Gastrocnemius medialis (tissue), 4 donors: ENCODE results near the gene PRDX3. TPM values are rescaled to one million over a fixed set of nuclear protein-coding genes. Genes with fewer than 3 reads are reported as not detected.
"Not testable (repeated sequence)": the region's sequence is repeated elsewhere in the genome, so short reads cannot be mapped to it uniquely, and the experiment has no call there.

Experiments used
- ATAC-seq, 2 donors: fragments of 150-250 bp; one replicate each; pipeline ENCODE4 v1.9.1; 2016
- DNase-seq, 2 donors: peaks; one replicate each; pipeline ENCODE4 v3.0.0-alpha.2; 2019
- H3K27ac ChIP-seq, 4 donors: fragments of 200-600 bp; sonication (generic); 1 replicate in 1 of 4; 2 replicates in 3 of 4; pipeline ENCODE4 v1.5.1; 2016 to 2018; ENCODE audit warnings: mild to moderate bottlenecking in 2 of 4, moderate library complexity in 1 of 4
- H3K27me3 ChIP-seq, 3 donors: fragments of 200-600 bp; sonication (generic) in 2 of 3; 1 replicate in 1 of 3; 2 replicates in 2 of 3; pipeline versions ENCODE4 v1.5.1 to v1.6.0; 2016 to 2019; ENCODE audit warnings: mild to moderate bottlenecking in 1 of 3, moderate library complexity in 1 of 3
- H3K36me3 ChIP-seq, 2 donors: fragments of 200-600 bp; sonication (generic) in 1 of 2; one replicate each; pipeline ENCODE4 v1.5.1; 2017 to 2018
- H3K4me1 ChIP-seq, 2 donors: fragments of 200-600 bp; sonication (generic) in 1 of 2; one replicate each; pipeline ENCODE4 v1.5.1; 2016 to 2017; ENCODE audit warnings: mild to moderate bottlenecking in 2 of 2
- H3K4me3 ChIP-seq, 4 donors: fragments of 200-600 bp; sonication (generic) in 3 of 4; 1 replicate in 1 of 4; 2 replicates in 3 of 4; pipeline ENCODE4 v1.5.1; 2016 to 2019; ENCODE audit warnings: mild to moderate bottlenecking in 2 of 4
- H3K9me3 ChIP-seq, 3 donors: fragments of 200-600 bp; sonication (generic) in 2 of 3; 1 replicate in 1 of 3; 2 replicates in 2 of 3; pipeline ENCODE4 v1.5.1; 2016 to 2019
- CTCF ChIP-seq, 5 experiments: fragments of 450-650 bp in 3 of 5; fragments of 200-600 bp in 2 of 5; sonication (generic) in 2 of 5; IDR thresholded peaks in 4 of 5; conservative IDR thresholded peaks in 1 of 5; 1 replicate in 4 of 5; 2 replicates in 1 of 5; pipeline ENCODE4 v1.5.1; 2016 to 2019; ENCODE audit warnings: antibody characterized with exemption in 5 of 5, mild to moderate bottlenecking in 3 of 5, moderate library complexity in 3 of 5
- POLR2A ChIP-seq, 2 donors: fragments of 450-650 bp; IDR thresholded peaks; one replicate each; pipeline ENCODE4 v1.6.1; 2017; ENCODE audit warnings: antibody characterized with exemption in 2 of 2, mild to moderate bottlenecking in 2 of 2, moderate library complexity in 2 of 2
- in situ Hi-C, 4 donors: fragments of 200-750 bp; cut with MboI; loops; one replicate each; pipeline versions ENCODE4 v1.15.0 to v1.8.0; 2017; ENCODE audit warnings: low sequenced_read_pairs in 4 of 4
- intact Hi-C: fragments of 100-400 bp; cut with DNase I; formaldehyde crosslinking; loops from one replicate; pipeline ENCODE4 v1.15.1; 2023; ENCODE audit warnings: low total_unique reads
- total RNA-seq, 4 donors: library from RNA; depleted of rRNA; stranded (reverse); fragments of >200 nt; gene quantifications; one replicate each; pipeline versions ENCODE4 v1.1.0 to v1.2.3, GENCODE V29; 2016

PRDX3 gene
- total RNA-seq, 4 donors from 2014 or later, result 227 to 342 (median 250) TPM

GRCh38 chr10:119161680-119162451 is 16.7 kb downstream of the PRDX3 start:
- Histone ChIP-seq H3K27ac (peak overlapping the region; percentile 8 to 39 (median 18)), H3K27me3 (no peaks in the 10 kb centered on the region), H3K36me3 (peaks cover 7 to 39% of the 10 kb centered on the region in 2 donors), H3K4me3 (no peak overlapping the region), H3K9me3 (no peaks in the 10 kb centered on the region), H3K4me1 (peaks cover 17 to 29% of the 10 kb centered on the region in 2 donors)
- ATAC-seq (no peak), DNase-seq (no peak)
- in situ Hi-C loops, result loop anchor here in 1 of 4 donors (25.0 kb wide), 1 partner anchor 700 kb away; the partner anchor contains the start of gene MCMBP
- intact Hi-C loops, result no loop called here
- TF ChIP-seq POLR2A (IDR thresholded peaks at IDR 0.05), result no peak
- no peak for TF ChIP-seq CTCF (IDR thresholded peaks at IDR 0.05 in 4 of 5, conservative IDR thresholded peaks at IDR 0.05 in 1 of 5)

GRCh38 chr10:119159332-119159731 is 19.3 kb downstream of the PRDX3 start:
- no peak for DNase-seq
- H3K9me3 ChIP-seq, result no peaks in the 10 kb centered on the region

GRCh38 chr10:119153661-119154060 is 25.0 kb downstream of the PRDX3 start:
- TF ChIP-seq POLR2A (IDR thresholded peaks at IDR 0.05), result no peak
- no peak for TF ChIP-seq CTCF (IDR thresholded peaks at IDR 0.05 in 4 of 5, conservative IDR thresholded peaks at IDR 0.05 in 1 of 5)
- in situ Hi-C loops, result loop anchor here in 1 of 4 donors (25.0 kb wide), 1 partner anchor 709 kb away; the partner anchor contains the start of gene MCMBP
- Histone ChIP-seq H3K27me3 (no peaks in the 10 kb centered on the region), H3K36me3 (peaks cover 8 to 90% of the 10 kb centered on the region in 2 donors), H3K4me3 (no peak overlapping the region), H3K9me3 (no peaks in the 10 kb centered on the region), H3K4me1 (peaks cover 0 to 8% of the 10 kb centered on the region in 2 donors), H3K27ac (peak overlapping the region; percentile 22 to 66 (median 50))
- DNase-seq (no peak), ATAC-seq (no peak)
- intact Hi-C loops, result no loop called here

More at GRCh38 chr10:119159332-119159731, 19.3 kb downstream of the PRDX3 start:
- no peak for TF ChIP-seq CTCF (IDR thresholded peaks at IDR 0.05 in 4 of 5, conservative IDR thresholded peaks at IDR 0.05 in 1 of 5)
- TF ChIP-seq POLR2A (IDR thresholded peaks at IDR 0.05), result no peak
- no peak overlapping the region for H3K27ac ChIP-seq
- no peak overlapping the region for H3K4me3 ChIP-seq
- no peak for ATAC-seq
- peaks cover 6 to 13% of the 10 kb centered on the region in 2 donors for H3K4me1 ChIP-seq
- in situ Hi-C loops (loop anchor here in 1 of 4 donors (25.0 kb wide), 1 partner anchor 703 kb away; the partner anchor contains the start of gene MCMBP), intact Hi-C loops (no loop called here)
- H3K36me3 ChIP-seq, result peaks cover 8 to 63% of the 10 kb centered on the region in 2 donors
- no peaks in the 10 kb centered on the region for H3K27me3 ChIP-seq

GRCh38 chr10:119153041-119153440 is 25.6 kb downstream of the PRDX3 start:
- ATAC-seq (peak in 1 of 2 donors; percentile 92), DNase-seq (peak in 1 of 2 donors; percentile 65)
- Histone ChIP-seq H3K9me3 (no peaks in the 10 kb centered on the region), H3K27me3 (no peaks in the 10 kb centered on the region), H3K4me3 (no peak overlapping the region), H3K4me1 (peaks cover 0 to 8% of the 10 kb centered on the region in 2 donors), H3K27ac (peak overlapping the region; percentile 26 to 66 (median 50)), H3K36me3 (peaks cover 8 to 83% of the 10 kb centered on the region in 2 donors)
- intact Hi-C loops (no loop called here), in situ Hi-C loops (loop anchor here in 1 of 4 donors (25.0 kb wide), 1 partner anchor 709 kb away; the partner anchor contains the start of gene MCMBP)
- TF ChIP-seq CTCF (IDR thresholded peaks at IDR 0.05 in 4 of 5, conservative IDR thresholded peaks at IDR 0.05 in 1 of 5) (no peak), POLR2A (IDR thresholded peaks at IDR 0.05) (no peak)

GRCh38 chr10:119151601-119152000 is 27.0 kb downstream of the PRDX3 start:
- H3K27ac ChIP-seq, ATAC-seq, H3K4me1 ChIP-seq, DNase-seq, H3K4me3 ChIP-seq, intact Hi-C loops, H3K9me3 ChIP-seq, H3K27me3 ChIP-seq: not testable (repeated sequence)
- H3K36me3 ChIP-seq, result peaks cover 5 to 84% of the 10 kb centered on the region in 2 donors
- in situ Hi-C loops, result loop anchor here in 1 of 4 donors (25.0 kb wide), 1 partner anchor 711 kb away; the partner anchor contains the start of gene MCMBP
